ENCODE results near the gene BCAS1.

Gene BCAS1

GRCh38 chr20:54058420-54059139 is 11.8 kb downstream of the BCAS1 start:
- no peak for TF ChIP-seq POLR2AphosphoS5 (IDR thresholded peaks at IDR 0.05; ENCODE audit: low read depth, low read length)
- peak; percentile 53; the same call in 1 of the 2 replicates for TF ChIP-seq POLR2A (IDR thresholded peaks at IDR 0.05; ENCODE audit: low read depth, low read length)
- FAIRE-seq (no peak), DNase-seq (ENCODE audit: insufficient read length) (no peak)

- FAIRE-seq: no peak
Measured at GRCh38 chr20:54056762-54057639, 13.4 kb downstream of the BCAS1 start.

GRCh38 chr20:54054516-54054915 is 15.9 kb downstream of the BCAS1 start:
- FAIRE-seq (no peak), DNase-seq (ENCODE audit: insufficient read length) (no peak)
- TF ChIP-seq POLR2A (IDR thresholded peaks at IDR 0.05; ENCODE audit: low read depth, low read length) (no peak), TAF1 (IDR thresholded peaks at IDR 0.05; ENCODE audit: borderline replicate concordance, low read depth, low read length) (no peak), POLR2AphosphoS5 (IDR thresholded peaks at IDR 0.05; ENCODE audit: low read depth, low read length) (no peak)

More at GRCh38 chr20:54056762-54057639, 13.4 kb downstream of the BCAS1 start:
- DNase-seq (ENCODE audit: insufficient read length): no peak
- TF ChIP-seq TAF1 (IDR thresholded peaks at IDR 0.05; ENCODE audit: borderline replicate concordance, low read depth, low read length) (no peak), POLR2AphosphoS5 (IDR thresholded peaks at IDR 0.05; ENCODE audit: low read depth, low read length) (no peak)

GRCh38 chr20:54051068-54051467 is 19.3 kb downstream of the BCAS1 start:
- FAIRE-seq: no peak
- no peak for TF ChIP-seq POLR2AphosphoS5 (IDR thresholded peaks at IDR 0.05; ENCODE audit: low read depth, low read length)
- TF ChIP-seq POLR2A (IDR thresholded peaks at IDR 0.05; ENCODE audit: low read depth, low read length): no peak
- no peak for TF ChIP-seq TAF1 (IDR thresholded peaks at IDR 0.05; ENCODE audit: borderline replicate concordance, low read depth, low read length)
- no peak for DNase-seq (ENCODE audit: insufficient read length)

- DNase-seq (ENCODE audit: insufficient read length) (no peak), FAIRE-seq (no peak)
- no peak for TF ChIP-seq POLR2AphosphoS5 (IDR thresholded peaks at IDR 0.05; ENCODE audit: low read depth, low read length)
- no peak for TF ChIP-seq TAF1 (IDR thresholded peaks at IDR 0.05; ENCODE audit: borderline replicate concordance, low read depth, low read length)
- no peak for TF ChIP-seq POLR2A (IDR thresholded peaks at IDR 0.05; ENCODE audit: low read depth, low read length)
Measured at GRCh38 chr20:54048891-54049545, 21.4 kb downstream of the BCAS1 start.

GRCh38 chr20:54048481-54048880 is 21.9 kb downstream of the BCAS1 start:
- no peak for FAIRE-seq
- TF ChIP-seq POLR2AphosphoS5 (IDR thresholded peaks at IDR 0.05; ENCODE audit: low read depth, low read length) (no peak), POLR2A (IDR thresholded peaks at IDR 0.05; ENCODE audit: low read depth, low read length) (no peak), TAF1 (IDR thresholded peaks at IDR 0.05; ENCODE audit: borderline replicate concordance, low read depth, low read length) (no peak)
- DNase-seq (ENCODE audit: insufficient read length): no peak

GRCh38 chr20:54047720-54048119 is 22.7 kb downstream of the BCAS1 start:
- no peak for DNase-seq (ENCODE audit: insufficient read length)
- TF ChIP-seq POLR2AphosphoS5 (IDR thresholded peaks at IDR 0.05; ENCODE audit: low read depth, low read length): no peak
- no peak for TF ChIP-seq POLR2A (IDR thresholded peaks at IDR 0.05; ENCODE audit: low read depth, low read length)
- no peak for TF ChIP-seq TAF1 (IDR thresholded peaks at IDR 0.05; ENCODE audit: borderline replicate concordance, low read depth, low read length)
- FAIRE-seq: no peak

GRCh38 chr20:54047048-54047447 is 23.3 kb downstream of the BCAS1 start:
- TF ChIP-seq TAF1 (IDR thresholded peaks at IDR 0.05; ENCODE audit: borderline replicate concordance, low read depth, low read length): no peak
- TF ChIP-seq POLR2A (IDR thresholded peaks at IDR 0.05; ENCODE audit: low read depth, low read length): no peak
- no peak for TF ChIP-seq POLR2AphosphoS5 (IDR thresholded peaks at IDR 0.05; ENCODE audit: low read depth, low read length)
- DNase-seq (ENCODE audit: insufficient read length) (no peak), FAIRE-seq (no peak)

- no peak for DNase-seq (ENCODE audit: insufficient read length)
- peak; percentile 5 for FAIRE-seq
- TF ChIP-seq TAF1 (IDR thresholded peaks at IDR 0.05; ENCODE audit: borderline replicate concordance, low read depth, low read length) (no peak), POLR2AphosphoS5 (IDR thresholded peaks at IDR 0.05; ENCODE audit: low read depth, low read length) (no peak), POLR2A (IDR thresholded peaks at IDR 0.05; ENCODE audit: low read depth, low read length) (no peak)
Measured at GRCh38 chr20:54044156-54044555, 26.2 kb downstream of the BCAS1 start.

- no peak for DNase-seq (ENCODE audit: insufficient read length)
- TF ChIP-seq POLR2AphosphoS5 (IDR thresholded peaks at IDR 0.05; ENCODE audit: low read depth, low read length): no peak
- TF ChIP-seq POLR2A (IDR thresholded peaks at IDR 0.05; ENCODE audit: low read depth, low read length): no peak
- no peak for TF ChIP-seq TAF1 (IDR thresholded peaks at IDR 0.05; ENCODE audit: borderline replicate concordance, low read depth, low read length)
- peak; percentile 60 for FAIRE-seq
Measured at GRCh38 chr20:54043076-54043967, 27.1 kb downstream of the BCAS1 start.

Data from GM12892 (cell line).